NCI-H510A (cell line): ENCODE measurements around the gene IGFBP2.

Experiments
- DNase-seq: peaks from one replicate; lab custom pipeline; 2025; lab: John Stamatoyannopoulos, UW

Gene IGFBP2

GRCh38 chr2:216615298-216616082, 17.7 kb upstream of the IGFBP2 start:
- DNase-seq = no peak

GRCh38 chr2:216616083-216616678, 17.0 kb upstream of the IGFBP2 start:
- DNase-seq = no peak

GRCh38 chr2:216617159-216617815, 15.9 kb upstream of the IGFBP2 start:
- no peak for DNase-seq

- DNase-seq = no peak
These were observed 14.4 kb upstream of the IGFBP2 start for GRCh38 chr2:216618785-216619184.

- DNase-seq = peak; percentile 68
These were observed 13.5 kb upstream of the IGFBP2 start for GRCh38 chr2:216619411-216620393.

GRCh38 chr2:216620786-216621185, 12.4 kb upstream of the IGFBP2 start:
- no peak for DNase-seq

GRCh38 chr2:216621292-216621691, 11.9 kb upstream of the IGFBP2 start:
- no peak for DNase-seq

- no peak for DNase-seq
These were observed 10.7 kb upstream of the IGFBP2 start for GRCh38 chr2:216622526-216622925.

- DNase-seq = no peak
These were observed 9.0 kb upstream of the IGFBP2 start for GRCh38 chr2:216624251-216624650.

- no peak for DNase-seq
These were observed 6.9 kb upstream of the IGFBP2 start for GRCh38 chr2:216626168-216626874.

GRCh38 chr2:216626875-216627245, 6.4 kb upstream of the IGFBP2 start:
- DNase-seq = no peak

- DNase-seq = no peak
These were observed 3.4 kb upstream of the IGFBP2 start for GRCh38 chr2:216629784-216630183.

- DNase-seq = no peak
These were observed 771 bp upstream of the IGFBP2 start for GRCh38 chr2:216632346-216632951.

GRCh38 chr2:216633616-216634369, 573 bp downstream of the IGFBP2 start:
- peak; percentile 37 for DNase-seq

GRCh38 chr2:216634370-216635148, 1.3 kb downstream of the IGFBP2 start:
- DNase-seq = no peak

- no peak for DNase-seq
These were observed 2.0 kb downstream of the IGFBP2 start for GRCh38 chr2:216635171-216635570.

- DNase-seq = no peak
These were observed 2.7 kb downstream of the IGFBP2 start for GRCh38 chr2:216635701-216636550.
